ENCODE measurements around the gene VPS16.

The VPS16 gene

DNA sequence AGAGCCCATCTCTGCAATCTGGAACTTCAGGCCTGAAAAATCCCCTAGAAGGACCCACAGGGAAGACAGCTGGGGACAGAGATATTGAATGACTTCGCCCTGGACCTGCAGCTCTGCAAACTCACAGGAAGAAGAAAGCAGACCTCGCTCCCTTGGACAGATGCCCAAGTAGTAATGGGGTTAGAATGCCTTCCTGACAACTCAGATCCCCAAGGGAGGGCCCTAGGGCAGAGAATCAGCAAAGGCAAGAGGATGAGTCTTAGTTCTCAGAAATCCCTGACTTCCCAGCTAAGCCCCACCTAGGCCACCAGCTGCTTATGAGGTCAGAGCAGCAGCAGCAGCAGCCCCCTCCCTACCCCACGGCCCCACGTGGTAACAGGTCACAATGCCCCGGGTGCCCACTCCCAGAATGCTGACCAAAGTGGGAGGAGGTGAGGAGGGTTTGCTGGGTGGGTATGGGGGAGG is 25.9 kb upstream of the VPS16 start, which contains the start of gene C20orf141:
Gene C20orf141, plus strand, starts transcription at position 401 of the 465 bp plus-strand sequence. CDS start 198 bp downstream, outside the sequence.
- TF ChIP-seq, protein P1, sequence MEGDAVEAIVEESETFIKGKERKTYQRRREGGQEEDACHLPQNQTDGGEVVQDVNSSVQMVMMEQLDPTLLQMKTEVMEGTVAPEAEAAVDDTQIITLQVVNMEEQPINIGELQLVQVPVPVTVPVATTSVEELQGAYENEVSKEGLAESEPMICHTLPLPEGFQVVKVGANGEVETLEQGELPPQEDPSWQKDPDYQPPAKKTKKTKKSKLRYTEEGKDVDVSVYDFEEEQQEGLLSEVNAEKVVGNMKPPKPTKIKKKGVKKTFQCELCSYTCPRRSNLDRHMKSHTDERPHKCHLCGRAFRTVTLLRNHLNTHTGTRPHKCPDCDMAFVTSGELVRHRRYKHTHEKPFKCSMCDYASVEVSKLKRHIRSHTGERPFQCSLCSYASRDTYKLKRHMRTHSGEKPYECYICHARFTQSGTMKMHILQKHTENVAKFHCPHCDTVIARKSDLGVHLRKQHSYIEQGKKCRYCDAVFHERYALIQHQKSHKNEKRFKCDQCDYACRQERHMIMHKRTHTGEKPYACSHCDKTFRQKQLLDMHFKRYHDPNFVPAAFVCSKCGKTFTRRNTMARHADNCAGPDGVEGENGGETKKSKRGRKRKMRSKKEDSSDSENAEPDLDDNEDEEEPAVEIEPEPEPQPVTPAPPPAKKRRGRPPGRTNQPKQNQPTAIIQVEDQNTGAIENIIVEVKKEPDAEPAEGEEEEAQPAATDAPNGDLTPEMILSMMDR (IDR thresholded peaks at IDR 0.05; ENCODE audit: insufficient read depth, low read length): no peak
- no peak for TF ChIP-seq POLR2AphosphoS5 (IDR thresholded peaks at IDR 0.05; ENCODE audit: low read depth)
- no peak for TF ChIP-seq SPI1 (IDR thresholded peaks at IDR 0.05; ENCODE audit: borderline replicate concordance, low read depth)
- no peak for TF ChIP-seq GABPA (IDR thresholded peaks at IDR 0.05; ENCODE audit: low read depth)
- TF ChIP-seq, protein P2, sequence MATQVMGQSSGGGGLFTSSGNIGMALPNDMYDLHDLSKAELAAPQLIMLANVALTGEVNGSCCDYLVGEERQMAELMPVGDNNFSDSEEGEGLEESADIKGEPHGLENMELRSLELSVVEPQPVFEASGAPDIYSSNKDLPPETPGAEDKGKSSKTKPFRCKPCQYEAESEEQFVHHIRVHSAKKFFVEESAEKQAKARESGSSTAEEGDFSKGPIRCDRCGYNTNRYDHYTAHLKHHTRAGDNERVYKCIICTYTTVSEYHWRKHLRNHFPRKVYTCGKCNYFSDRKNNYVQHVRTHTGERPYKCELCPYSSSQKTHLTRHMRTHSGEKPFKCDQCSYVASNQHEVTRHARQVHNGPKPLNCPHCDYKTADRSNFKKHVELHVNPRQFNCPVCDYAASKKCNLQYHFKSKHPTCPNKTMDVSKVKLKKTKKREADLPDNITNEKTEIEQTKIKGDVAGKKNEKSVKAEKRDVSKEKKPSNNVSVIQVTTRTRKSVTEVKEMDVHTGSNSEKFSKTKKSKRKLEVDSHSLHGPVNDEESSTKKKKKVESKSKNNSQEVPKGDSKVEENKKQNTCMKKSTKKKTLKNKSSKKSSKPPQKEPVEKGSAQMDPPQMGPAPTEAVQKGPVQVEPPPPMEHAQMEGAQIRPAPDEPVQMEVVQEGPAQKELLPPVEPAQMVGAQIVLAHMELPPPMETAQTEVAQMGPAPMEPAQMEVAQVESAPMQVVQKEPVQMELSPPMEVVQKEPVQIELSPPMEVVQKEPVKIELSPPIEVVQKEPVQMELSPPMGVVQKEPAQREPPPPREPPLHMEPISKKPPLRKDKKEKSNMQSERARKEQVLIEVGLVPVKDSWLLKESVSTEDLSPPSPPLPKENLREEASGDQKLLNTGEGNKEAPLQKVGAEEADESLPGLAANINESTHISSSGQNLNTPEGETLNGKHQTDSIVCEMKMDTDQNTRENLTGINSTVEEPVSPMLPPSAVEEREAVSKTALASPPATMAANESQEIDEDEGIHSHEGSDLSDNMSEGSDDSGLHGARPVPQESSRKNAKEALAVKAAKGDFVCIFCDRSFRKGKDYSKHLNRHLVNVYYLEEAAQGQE (IDR thresholded peaks at IDR 0.05; ENCODE audit: insufficient replicate concordance, low read depth): no peak
- no peak for DNase-seq (ENCODE audit: low read depth in 1 of 2, low spot score in 1 of 2)
- Histone ChIP-seq H3K27me3 (ENCODE audit: insufficient read depth, poor library complexity, severe bottlenecking) (peaks cover 4% of the 10 kb centered on the region), H3K4me3 (replicated peaks; ENCODE audit: insufficient read depth, low read length) (no peak within 1 kb of the TSS), H3K27ac (replicated peaks) (no peak within 1 kb of the TSS)

DNA sequence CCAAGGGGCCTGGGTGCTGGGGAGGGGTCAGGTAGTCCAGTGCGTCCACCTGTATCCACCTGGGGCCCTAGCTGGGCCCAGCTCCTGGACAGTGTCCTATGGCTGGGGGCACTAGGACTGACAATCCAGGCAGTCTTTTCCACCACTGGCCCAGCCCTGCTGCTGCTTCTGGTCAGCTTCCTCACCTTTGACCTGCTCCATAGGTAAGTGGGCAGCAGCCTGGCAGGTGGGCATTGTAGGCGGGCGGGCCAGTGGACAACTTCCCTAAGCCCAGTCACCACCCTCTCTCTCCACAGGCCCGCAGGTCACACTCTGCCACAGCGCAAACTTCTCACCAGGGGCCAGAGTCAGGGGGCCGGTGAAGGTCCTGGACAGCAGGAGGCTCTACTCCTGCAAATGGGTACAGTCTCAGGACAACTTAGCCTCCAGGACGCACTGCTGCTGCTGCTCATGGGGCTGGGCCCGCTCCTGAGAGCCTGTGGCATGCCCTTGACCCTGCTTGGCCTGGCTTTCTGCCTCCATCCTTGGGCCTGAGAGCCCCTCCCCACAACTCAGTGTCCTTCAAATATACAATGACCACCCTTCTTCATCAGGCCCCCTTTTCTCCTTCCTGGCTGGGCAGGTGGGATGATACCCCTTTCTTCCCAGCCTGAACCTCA is 25.2 kb upstream of the VPS16 start:
- no peak for DNase-seq (ENCODE audit: low read depth in 1 of 2, low spot score in 1 of 2)
- TF ChIP-seq, protein P2 (IDR thresholded peaks at IDR 0.05; ENCODE audit: insufficient replicate concordance, low read depth): no peak
- no peak for TF ChIP-seq SPI1 (IDR thresholded peaks at IDR 0.05; ENCODE audit: borderline replicate concordance, low read depth)
- TF ChIP-seq, protein P1 (IDR thresholded peaks at IDR 0.05; ENCODE audit: insufficient read depth, low read length): no peak
- TF ChIP-seq GABPA (IDR thresholded peaks at IDR 0.05; ENCODE audit: low read depth): no peak
- TF ChIP-seq POLR2AphosphoS5 (IDR thresholded peaks at IDR 0.05; ENCODE audit: low read depth): no peak
- peaks cover 4% of the 10 kb centered on the region for H3K27me3 ChIP-seq (ENCODE audit: insufficient read depth, poor library complexity, severe bottlenecking)
- no peak overlapping the region for H3K4me3 ChIP-seq (replicated peaks; ENCODE audit: insufficient read depth, low read length)
- no peak overlapping the region for H3K27ac ChIP-seq (replicated peaks)

DNA sequence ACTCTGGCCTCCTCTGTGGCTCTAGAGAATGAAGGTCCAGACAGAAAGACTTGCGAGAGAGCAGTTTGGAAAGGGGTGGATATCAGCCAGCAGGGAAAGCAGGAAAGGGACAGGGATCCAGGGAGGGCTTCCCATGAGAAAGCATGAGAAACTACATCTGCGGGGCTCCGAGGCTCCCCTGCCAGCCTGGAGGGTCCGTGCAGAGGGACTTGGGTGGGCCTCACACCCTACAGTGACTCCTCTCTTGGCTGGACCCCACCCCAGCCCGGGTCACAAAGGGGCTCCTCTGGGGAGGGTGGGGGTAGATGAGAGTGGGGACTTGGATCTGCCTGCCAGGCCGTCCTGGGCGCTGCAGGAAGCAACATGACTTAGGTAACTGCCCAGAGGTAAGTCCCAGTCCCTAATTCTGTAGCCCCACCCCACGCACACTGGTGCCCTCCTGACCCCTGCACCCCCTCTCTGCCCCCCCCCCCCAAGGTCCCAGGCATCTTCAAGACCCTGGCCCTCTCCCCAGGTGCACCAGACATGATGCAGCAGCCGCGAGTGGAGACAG is 24.4 kb upstream of the VPS16 start, which contains the start of gene TMEM239:
Gene TMEM239, plus strand, starts transcription at position 335 of the 553 bp plus-strand sequence. Its CDS starts 191 bp downstream, at position 526.
- no peak for DNase-seq (ENCODE audit: low read depth in 1 of 2, low spot score in 1 of 2)
- Histone ChIP-seq H3K27ac (replicated peaks) (no peak within 1 kb of the TSS), H3K4me3 (replicated peaks; ENCODE audit: insufficient read depth, low read length) (no peak within 1 kb of the TSS), H3K27me3 (ENCODE audit: insufficient read depth, poor library complexity, severe bottlenecking) (peaks cover 2% of the 10 kb centered on the region)
- TF ChIP-seq GABPA (IDR thresholded peaks at IDR 0.05; ENCODE audit: low read depth) (no peak), POLR2AphosphoS5 (IDR thresholded peaks at IDR 0.05; ENCODE audit: low read depth) (no peak), SPI1 (IDR thresholded peaks at IDR 0.05; ENCODE audit: borderline replicate concordance, low read depth) (no peak)
- TF ChIP-seq, protein P2 (IDR thresholded peaks at IDR 0.05; ENCODE audit: insufficient replicate concordance, low read depth): no peak
- TF ChIP-seq, protein P1 (IDR thresholded peaks at IDR 0.05; ENCODE audit: insufficient read depth, low read length): no peak
